SK-N-SH (cell line): ENCODE results near the gene ZCRB1. TPM values are rescaled to one million over a fixed set of nuclear protein-coding genes. Genes with fewer than 3 reads are reported as not detected.

ENCODE experiments used
- CTCF ChIA-PET: fragments of 300-600, 350-600 bp; formaldehyde crosslinking; extraction: SDS; loops from one replicate; lab custom pipeline; 2021; lab: Yijun Ruan, JAX
- POLR2A ChIA-PET: fragments of 350-600 bp; sonication (Branson Sonifier 250); formaldehyde crosslinking; extraction: SDS; loops from one replicate; lab custom pipeline; 2020; ENCODE audit warnings: antibody characterized with exemption, inconsistent platforms; lab: Yijun Ruan, JAX
- DNase-seq: peaks from one replicate; pipeline ENCODE4 v3.0.0; 2012
- H2AFZ ChIP-seq: fragments of 200-600 bp; sonication (generic); 2 replicates; pipeline ENCODE4 v1.8.1; 2016; ENCODE audit warnings: antibody characterized with exemption, mild to moderate bottlenecking, low read depth
- H3F3A ChIP-seq: fragments of 200-600 bp; sonication (generic); replicated peaks from 2 replicates; pipeline ENCODE3; 2016; ENCODE audit warnings: antibody characterized with exemption, mild to moderate bottlenecking; ENCODE audit not compliant: insufficient read depth
- H3K27ac ChIP-seq, 2 experiments: fragments of 200-500 bp in 1 of 2; fragments of 200-600 bp in 1 of 2; sonication (Bioruptor generic) in 1 of 2; sonication (generic), shearing (Covaris generic) in 1 of 2; 2 replicates each; pipeline versions ENCODE4 v1.5.1 to v1.6.1; 2014 to 2016; ENCODE audit warnings: low read depth in 2 of 2, inconsistent platforms in 1 of 2, low read length in 1 of 2, mild to moderate bottlenecking in 1 of 2, mixed read lengths in 1 of 2
- H3K27me3 ChIP-seq: fragments of 200-600 bp; sonication (generic), shearing (Covaris generic); 2 replicates; pipeline ENCODE4 v1.6.1; 2016; ENCODE audit warnings: mixed run types; ENCODE audit not compliant: insufficient read depth
- H3K36me3 ChIP-seq, 2 experiments: fragments of 200-500 bp in 1 of 2; fragments of 200-600 bp in 1 of 2; sonication (Bioruptor generic) in 1 of 2; sonication (generic) in 1 of 2; replicated peaks in 1 of 2; 2 replicates each; pipeline versions ENCODE3 to v1.5.1; 2014 to 2016; ENCODE audit warnings: low read length in 1 of 2, mild to moderate bottlenecking in 1 of 2; ENCODE audit not compliant: insufficient read depth in 2 of 2, control insufficient read depth in 1 of 2
- H3K4me1 ChIP-seq, 2 experiments: fragments of 200-500 bp in 1 of 2; fragments of 200-600 bp in 1 of 2; sonication (Bioruptor generic) in 1 of 2; sonication (generic), shearing (Covaris generic) in 1 of 2; 2 replicates each; pipeline versions ENCODE4 v1.5.1 to v1.6.1; 2014 to 2016; ENCODE audit warnings: low read depth in 1 of 2, low read length in 1 of 2, mixed run types in 1 of 2; ENCODE audit not compliant: insufficient read depth in 2 of 2, control insufficient read depth in 1 of 2
- H3K4me2 ChIP-seq: fragments of 200-600 bp; sonication (generic), shearing (Covaris generic); 2 replicates; pipeline ENCODE4 v1.6.1; 2017; ENCODE audit warnings: mixed run types
- H3K4me3 ChIP-seq, 2 experiments: fragments of 200-500 bp in 1 of 2; fragments of 200-600 bp in 1 of 2; sonication (Bioruptor generic) in 1 of 2; sonication (generic), shearing (Covaris generic) in 1 of 2; 2 replicates each; pipeline versions ENCODE4 v1.5.1 to v1.8.1; 2014 to 2016; ENCODE audit warnings: low read depth in 2 of 2, inconsistent platforms in 1 of 2, low read length in 1 of 2, mild to moderate bottlenecking in 1 of 2, mixed read lengths in 1 of 2, moderate library complexity in 1 of 2
- H3K79me2 ChIP-seq: fragments of 200-600 bp; sonication (generic); 2 replicates; pipeline ENCODE4 v1.8.1; 2017; ENCODE audit warnings: mild to moderate bottlenecking; ENCODE audit not compliant: insufficient read depth
- H3K9ac ChIP-seq: fragments of 200-600 bp; sonication (generic); 2 replicates; pipeline ENCODE4 v1.6.1; 2017; ENCODE audit warnings: mixed run types
- H3K9me2 ChIP-seq: fragments of 200-600 bp; sonication (generic); 2 replicates; pipeline ENCODE4 v1.6.1; 2017; ENCODE audit warnings: mixed run types
- H3K9me3 ChIP-seq: fragments of 200-600 bp; sonication (generic); 2 replicates; pipeline ENCODE4 v1.6.1; 2017; ENCODE audit warnings: mixed run types, mild to moderate bottlenecking, moderate library complexity
- H4K20me1 ChIP-seq: fragments of 200-600 bp; sonication (generic); 2 replicates; pipeline ENCODE4 v1.6.1; 2017; ENCODE audit warnings: mild to moderate bottlenecking, mixed run types; ENCODE audit not compliant: insufficient read depth
- CHD2 ChIP-seq: fragments of 150-350 bp; IDR thresholded peaks from 2 replicates; pipeline ENCODE4 v1.6.1; 2018; ENCODE audit warnings: low read length; ENCODE audit not compliant: partially characterized antibody
- CTCF ChIP-seq: fragments of 200-600 bp; sonication (generic); IDR thresholded peaks from 2 replicates; pipeline ENCODE4 v1.6.1; 2017; ENCODE audit warnings: antibody characterized with exemption, mild to moderate bottlenecking, moderate library complexity
- EZH2phosphoT487 ChIP-seq: fragments of 200-600 bp; sonication (generic); IDR thresholded peaks from 2 replicates; pipeline ENCODE4 v1.6.1; 2017; ENCODE audit warnings: low read depth, mixed run types, mild to moderate bottlenecking, antibody characterized with exemption, moderate library complexity, borderline replicate concordance
- FOXJ3 ChIP-seq: sonication (generic); formaldehyde crosslinking; IDR thresholded peaks from 2 replicates; pipeline ENCODE4 v1.5.1; 2020; ENCODE audit warnings: mild to moderate bottlenecking, missing genetic modification reagents
- FOXM1 ChIP-seq: IDR thresholded peaks from 2 replicates; pipeline ENCODE4 v1.4.0; 2012; ENCODE audit warnings: low read depth, mild to moderate bottlenecking
- GABPA ChIP-seq: IDR thresholded peaks from 2 replicates; pipeline ENCODE4 v1.4.0; 2012; ENCODE audit warnings: low read depth, mild to moderate bottlenecking
- IRF3 ChIP-seq: fragments of 150-350 bp; IDR thresholded peaks from 2 replicates; pipeline ENCODE4 v1.6.1; 2016; ENCODE audit warnings: mild to moderate bottlenecking, low read depth, low read length
- MAX ChIP-seq: IDR thresholded peaks from 2 replicates; pipeline ENCODE4 v1.4.0; 2012; ENCODE audit warnings: low read depth
- MEF2A ChIP-seq: IDR thresholded peaks from 2 replicates; pipeline ENCODE4 v1.4.0; 2012; ENCODE audit warnings: low read depth, borderline replicate concordance
- NFIC ChIP-seq: IDR thresholded peaks from 2 replicates; pipeline ENCODE4 v1.4.0; 2012; ENCODE audit warnings: borderline replicate concordance
- NRF1 ChIP-seq: IDR thresholded peaks from 2 replicates; pipeline ENCODE4 v1.6.1; 2012; ENCODE audit warnings: low read depth, mild to moderate bottlenecking, low read length
- PBX3 ChIP-seq: IDR thresholded peaks from 2 replicates; pipeline ENCODE4; 2012
- RAD21 ChIP-seq: IDR thresholded peaks from 2 replicates; pipeline ENCODE4 v1.6.1; 2012; ENCODE audit warnings: mild to moderate bottlenecking, low read length
- RCOR1 ChIP-seq: fragments of 150-350 bp; IDR thresholded peaks from 2 replicates; pipeline ENCODE4 v1.6.1; 2017; ENCODE audit warnings: antibody characterized with exemption, low read length
- RFX5 ChIP-seq: IDR thresholded peaks from 2 replicates; pipeline ENCODE4 v1.6.1; 2012; ENCODE audit warnings: mild to moderate bottlenecking, improper control_type of control experiment, low read length
- RXRA ChIP-seq: IDR thresholded peaks from 2 replicates; pipeline ENCODE4 v1.4.0; 2012; ENCODE audit warnings: low read depth, mild to moderate bottlenecking, borderline replicate concordance
- SIN3A ChIP-seq: IDR thresholded peaks from 2 replicates; pipeline ENCODE4 v1.6.1; 2012; ENCODE audit warnings: low read depth, mild to moderate bottlenecking, low read length, moderate library complexity, borderline replicate concordance
- TAF1 ChIP-seq: IDR thresholded peaks from 2 replicates; pipeline ENCODE4 v1.6.1; 2012; ENCODE audit warnings: low read depth, mild to moderate bottlenecking, low read length, moderate library complexity, borderline replicate concordance
- TCF12 ChIP-seq: IDR thresholded peaks from 2 replicates; pipeline ENCODE4 v1.4.0; 2012
- YY1 ChIP-seq: IDR thresholded peaks from 2 replicates; pipeline ENCODE4 v1.4.0; 2012; ENCODE audit warnings: low read depth, mild to moderate bottlenecking
- WGBS: methylation state at CpG from one replicate; pipeline ENCODE4 v1.1.6; 2017; ENCODE audit warnings: low lambda C conversion rate; 5-methylcytosine and 5-hydroxymethylcytosine counted together
- polyA plus RNA-seq, 3 experiments: library from polyadenylated mRNA; depleted of rRNA; stranded (reverse); fragments of >200 nt; gene quantifications; 2 replicates each; pipeline ENCODE4 v1.2.3, GENCODE V29; 2012
- TF ChIP-seq, protein P1 (sequence below): IDR thresholded peaks from 2 replicates; pipeline ENCODE4 v1.4.0; 2012; ENCODE audit warnings: low read depth, borderline replicate concordance

ZCRB1 gene
- polyA plus RNA-seq, 1 of the 3 experiments (the other 2 are of a cell fraction) = 18.7 TPM

DNA sequence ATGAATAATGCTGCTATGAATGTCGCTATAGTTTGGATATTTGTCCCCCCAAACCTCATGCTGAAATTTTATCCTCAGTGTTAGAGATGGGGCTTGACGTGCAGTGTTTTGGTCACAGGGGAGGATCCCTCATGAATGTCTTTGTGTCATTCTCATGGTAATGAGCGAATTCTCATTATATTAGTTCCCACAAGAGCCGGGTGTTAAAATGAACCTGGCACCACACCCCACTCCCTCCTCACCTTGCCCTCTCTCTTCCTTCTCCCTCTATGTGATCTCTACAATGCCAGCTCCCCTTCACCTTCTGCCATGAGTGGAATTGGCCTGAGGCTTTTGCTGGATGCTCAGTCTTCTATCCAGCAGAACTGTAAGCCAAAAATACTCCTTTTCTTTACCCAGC is 50.4 kb downstream of the ZCRB1 start:
- H3K4me1 ChIP-seq = no peaks in the 10 kb centered on the region
- no peak overlapping the region for H3K4me2 ChIP-seq
- no peaks in the 10 kb centered on the region for H4K20me1 ChIP-seq
- H3K79me2 ChIP-seq = no peaks in the 10 kb centered on the region
- H2AFZ ChIP-seq = no peak overlapping the region
- no peak overlapping the region for H3K27ac ChIP-seq
- no peak overlapping the region for H3K4me3 ChIP-seq
- TF ChIP-seq TAF1 (no peak), RCOR1 (no peak), PBX3 (no peak), FOXJ3 (CRISPR knock-in tag) (no peak), FOXM1 (no peak), MAX (no peak), YY1 (no peak), MEF2A (no peak), NRF1 (no peak), CHD2 (no peak), TCF12 (no peak)
- TF ChIP-seq, all 33 proteins: peak for 0
- DNase-seq = no peak
- no peaks in the 10 kb centered on the region for H3K27me3 ChIP-seq
- ChIA-PET POLR2A (no interaction called here), CTCF (no interaction called here)
- WGBS = 73% methylated on average over 4 of the region's 4 CpGs
- no peaks in the 10 kb centered on the region for H3K9me2 ChIP-seq
- no peaks in the 10 kb centered on the region for H3F3A ChIP-seq
- H3K9me3 ChIP-seq = no peaks in the 10 kb centered on the region
- H3K36me3 ChIP-seq = no peaks in the 10 kb centered on the region
- no peak overlapping the region for H3K9ac ChIP-seq

- 87% methylated on average over 10 of the region's 21 CpGs for WGBS
- H3K36me3 ChIP-seq = no peaks in the 10 kb centered on the region
- no peaks in the 10 kb centered on the region for H4K20me1 ChIP-seq
- no peak overlapping the region for H3K9ac ChIP-seq
- H3K27ac ChIP-seq = no peak overlapping the region
- no peak for TF ChIP-seq IRF3
- TF ChIP-seq SIN3A = no peak
- TF ChIP-seq CTCF = no peak
- no peak for TF ChIP-seq RXRA
- TF ChIP-seq RFX5 = no peak
- TF ChIP-seq NFIC = no peak
- TF ChIP-seq EZH2phosphoT487 = no peak
- TF ChIP-seq, protein P1, sequence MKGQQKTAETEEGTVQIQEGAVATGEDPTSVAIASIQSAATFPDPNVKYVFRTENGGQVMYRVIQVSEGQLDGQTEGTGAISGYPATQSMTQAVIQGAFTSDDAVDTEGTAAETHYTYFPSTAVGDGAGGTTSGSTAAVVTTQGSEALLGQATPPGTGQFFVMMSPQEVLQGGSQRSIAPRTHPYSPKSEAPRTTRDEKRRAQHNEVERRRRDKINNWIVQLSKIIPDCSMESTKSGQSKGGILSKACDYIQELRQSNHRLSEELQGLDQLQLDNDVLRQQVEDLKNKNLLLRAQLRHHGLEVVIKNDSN = no peak
- no peak for TF ChIP-seq RAD21
- no peak for TF ChIP-seq TAF1
- no peak for TF ChIP-seq GABPA
- TF ChIP-seq, all 33 proteins: peak for 0
- no peaks in the 10 kb centered on the region for H3F3A ChIP-seq
- CTCF ChIA-PET = no interaction called here
- POLR2A ChIA-PET = no interaction called here
- H3K27me3 ChIP-seq = no peaks in the 10 kb centered on the region
- H3K4me3 ChIP-seq = no peak overlapping the region
- DNase-seq = no peak
- H3K4me1 ChIP-seq = no peaks in the 10 kb centered on the region
- no peak overlapping the region for H3K4me2 ChIP-seq
- no peaks in the 10 kb centered on the region for H3K9me2 ChIP-seq
- H3K9me3 ChIP-seq = no peaks in the 10 kb centered on the region
- H3K79me2 ChIP-seq = no peaks in the 10 kb centered on the region
- H2AFZ ChIP-seq = no peak overlapping the region
Observed at GRCh38 chr12:42273706-42274105, 52.2 kb downstream of the ZCRB1 start.
